CD4-positive, alpha-beta T cell (primary cell): Measurements from ENCODE around the gene DENND1A. TPM values are rescaled to one million over a fixed set of nuclear protein-coding genes. Genes with fewer than 3 reads are reported as not detected.

Experiments used
- ATAC-seq: fragments of 200-7000 bp; cut with Tn5 transposase; one replicate; pipeline ENCODE4 v1.10.0; 2022; ENCODE audit warnings: mild to moderate bottlenecking; ENCODE audit not compliant: poor library complexity
- CTCF ChIA-PET: fragments of 350-600 bp; sonication (Branson Sonifier 250); formaldehyde crosslinking; loops from one replicate; lab custom pipeline; 2021; ENCODE audit warnings: antibody characterized with exemption, inconsistent platforms; lab: Charles Lee
- POLR2A ChIA-PET: fragments of 350-600 bp; sonication (Branson Sonifier 250); formaldehyde crosslinking; loops from one replicate; lab custom pipeline; 2021; ENCODE audit warnings: antibody characterized with exemption, inconsistent platforms; lab: Charles Lee
- DNase-seq, 14 experiments: peaks; one replicate each; pipeline ENCODE4 v3.0.0-alpha.2; 2013 to 2020; ENCODE audit warnings: mixed read lengths in 2 of 14
- H3K27ac ChIP-seq, 2 donors: one replicate each; pipeline versions ENCODE4 v1.5.1 to v1.7.0; 2013; ENCODE audit warnings: low read length in 2 of 2, low read depth in 1 of 2, mild to moderate bottlenecking in 1 of 2
- H3K27me3 ChIP-seq, 2 experiments: 1 replicate in 1 of 2; 2 replicates in 1 of 2; pipeline versions ENCODE4 v1.6.1 to v1.7.0; 2013; ENCODE audit warnings: low read length in 2 of 2, control low read depth in 1 of 2, mild to moderate bottlenecking in 1 of 2, moderate library complexity in 1 of 2; ENCODE audit not compliant: insufficient read depth in 2 of 2, control insufficient read depth in 1 of 2
- H3K36me3 ChIP-seq: one replicate; pipeline ENCODE4 v1.6.1; 2013; ENCODE audit warnings: low read length, control low read depth; ENCODE audit not compliant: insufficient read depth
- H3K4me1 ChIP-seq: one replicate; pipeline ENCODE4 v1.6.1; 2013; ENCODE audit warnings: low read length, control low read depth; ENCODE audit not compliant: insufficient read depth
- H3K4me3 ChIP-seq: one replicate; pipeline ENCODE4 v1.5.1; 2013; ENCODE audit warnings: mild to moderate bottlenecking, low read length, moderate library complexity
- H3K9me3 ChIP-seq, 2 experiments: 1 replicate in 1 of 2; 2 replicates in 1 of 2; pipeline versions ENCODE4 v1.6.1 to v1.7.0; 2013; ENCODE audit warnings: low read length in 2 of 2, mild to moderate bottlenecking in 2 of 2, control low read depth in 1 of 2, moderate library complexity in 1 of 2; ENCODE audit not compliant: control insufficient read depth in 1 of 2, insufficient read depth in 1 of 2
- H3K27ac Mint-ChIP-seq: one replicate; pipeline ENCODE4 v1.8.0; 2020; ENCODE audit warnings: mixed read lengths
- H3K27me3 Mint-ChIP-seq: one replicate; pipeline ENCODE4 v1.8.0; 2021; ENCODE audit warnings: mixed read lengths
- H3K36me3 Mint-ChIP-seq: one replicate; pipeline ENCODE4 v1.8.0; 2021; ENCODE audit warnings: low read depth, mixed read lengths
- H3K4me1 Mint-ChIP-seq: one replicate; pipeline ENCODE4 v1.8.0; 2021; ENCODE audit warnings: low read depth, mixed read lengths
- H3K4me3 Mint-ChIP-seq: one replicate; pipeline ENCODE4 v1.8.0; 2020; ENCODE audit warnings: mild to moderate bottlenecking, mixed read lengths
- H3K9me3 Mint-ChIP-seq: one replicate; pipeline ENCODE4 v1.8.0; 2020; ENCODE audit warnings: mixed read lengths
- CTCF ChIP-seq: fragments of 200-600 bp; IDR thresholded peaks from one replicate; pipeline ENCODE4 v1.8.0; 2022; ENCODE audit warnings: antibody characterized with exemption, mild to moderate bottlenecking
- intact Hi-C, 2 experiments: fragments of 100-400 bp; cut with DNase I in 1 of 2; cut with micrococcal nuclease in 1 of 2; formaldehyde crosslinking; loops; one replicate each; pipeline versions ENCODE4 v1.15.1 to v1.9.0; 2023 to 2025; cut with DNase I, micrococcal nuclease
- total RNA-seq, 174 experiments: library from RNA in 2 of 174; stranded (reverse) in 2 of 174; gene quantifications; one replicate each; pipeline ENCODE4 v1.2.3 and lab custom pipeline; 2021 to 2026

DENND1A gene
- total RNA-seq, 2 experiments from 2014 or later = 20.0 to 20.6 TPM

GRCh38 chr9:123406691-123407216 lies 523.2 kb downstream of the DENND1A start:
- no peak overlapping the region for H3K4me3 Mint-ChIP-seq
- Histone ChIP-seq H3K36me3 (no peaks in the 10 kb centered on the region), H3K27me3 (no peaks in the 10 kb centered on the region), H3K27ac (no peak overlapping the region), H3K4me3 (no peak overlapping the region), H3K9me3 (no peaks in the 10 kb centered on the region), H3K4me1 (peaks cover 6% of the 10 kb centered on the region)
- intact Hi-C loops = no loop called here
- ChIA-PET POLR2A (no interaction called here), CTCF (no interaction called here)
- no peak for TF ChIP-seq CTCF
- H3K27ac Mint-ChIP-seq = no peak overlapping the region
- ATAC-seq (no peak), DNase-seq (no peak)
- H3K27me3 Mint-ChIP-seq = no peaks in the 10 kb centered on the region
- no peaks in the 10 kb centered on the region for H3K9me3 Mint-ChIP-seq
- H3K4me1 Mint-ChIP-seq = peaks cover 11% of the 10 kb centered on the region
- peaks cover 8% of the 10 kb centered on the region for H3K36me3 Mint-ChIP-seq

GRCh38 chr9:123406016-123406415 lies 523.9 kb downstream of the DENND1A start:
- intact Hi-C loops = no loop called here
- Histone ChIP-seq H3K36me3 (no peaks in the 10 kb centered on the region), H3K9me3 (no peaks in the 10 kb centered on the region), H3K4me1 (peaks cover 6% of the 10 kb centered on the region), H3K4me3 (no peak overlapping the region), H3K27ac (no peak overlapping the region), H3K27me3 (no peaks in the 10 kb centered on the region)
- peaks cover 11% of the 10 kb centered on the region for H3K4me1 Mint-ChIP-seq
- TF ChIP-seq CTCF = no peak
- no peak overlapping the region for H3K4me3 Mint-ChIP-seq
- ATAC-seq (no peak), DNase-seq (no peak)
- no peak overlapping the region for H3K27ac Mint-ChIP-seq
- peaks cover 9% of the 10 kb centered on the region for H3K36me3 Mint-ChIP-seq
- H3K9me3 Mint-ChIP-seq = no peaks in the 10 kb centered on the region
- POLR2A ChIA-PET = no interaction called here
- CTCF ChIA-PET = no interaction called here
- H3K27me3 Mint-ChIP-seq = no peaks in the 10 kb centered on the region

GRCh38 chr9:123402981-123403509 lies 526.9 kb downstream of the DENND1A start:
- TF ChIP-seq CTCF = no peak
- intact Hi-C loops = no loop called here
- Histone ChIP-seq H3K9me3 (no peaks in the 10 kb centered on the region), H3K27me3 (no peaks in the 10 kb centered on the region), H3K27ac (no peak overlapping the region), H3K4me3 (no peak overlapping the region), H3K36me3 (no peaks in the 10 kb centered on the region), H3K4me1 (peaks cover 6% of the 10 kb centered on the region)
- H3K4me1 Mint-ChIP-seq = peaks cover 11% of the 10 kb centered on the region
- peaks cover 9% of the 10 kb centered on the region for H3K36me3 Mint-ChIP-seq
- H3K27me3 Mint-ChIP-seq = no peaks in the 10 kb centered on the region
- ATAC-seq (no peak), DNase-seq (no peak)
- H3K9me3 Mint-ChIP-seq = no peaks in the 10 kb centered on the region
- ChIA-PET CTCF (no interaction called here), POLR2A (no interaction called here)
- no peak overlapping the region for H3K27ac Mint-ChIP-seq
- no peak overlapping the region for H3K4me3 Mint-ChIP-seq
